Fibroblast of the aortic adventitia (primary cell): ENCODE measurements around the gene COPZ2. TPM values are rescaled to one million over a fixed set of nuclear protein-coding genes. Genes with fewer than 3 reads are reported as not detected.
"Not testable (repeated sequence)": the region's sequence is repeated elsewhere in the genome, so short reads cannot be mapped to it uniquely, and the experiment has no call there.

Experiments used
- DNase-seq: peaks from one replicate; pipeline ENCODE4 v3.0.0-alpha.2; 2010; ENCODE audit warnings: low read depth
- H3K4me3 ChIP-seq: 2 replicates; pipeline ENCODE4 v1.5.1; 2011; ENCODE audit warnings: low read depth, mild to moderate bottlenecking, control low read depth, low read length, moderate library complexity
- total RNA-seq: library from RNA; depleted of rRNA; stranded (reverse); fragments of >200 nt; gene quantifications from 2 replicates; pipeline ENCODE4 v1.2.3, GENCODE V29; 2012; ENCODE audit warnings: low replicate concordance
- TF ChIP-seq, protein P1 (sequence below): IDR thresholded peaks from 2 replicates; pipeline ENCODE4 v1.5.1; 2011; ENCODE audit warnings: mild to moderate bottlenecking, low read length, control low read depth, inconsistent platforms; ENCODE audit not compliant: insufficient read depth

Gene COPZ2
- total RNA-seq, 1 donor: 80.5 TPM

GRCh38 chr17:48045316-48046001, 7.9 kb upstream of the COPZ2 start:
- DNase-seq: no peak
- no peak overlapping the region for H3K4me3 ChIP-seq
- TF ChIP-seq, protein P1, sequence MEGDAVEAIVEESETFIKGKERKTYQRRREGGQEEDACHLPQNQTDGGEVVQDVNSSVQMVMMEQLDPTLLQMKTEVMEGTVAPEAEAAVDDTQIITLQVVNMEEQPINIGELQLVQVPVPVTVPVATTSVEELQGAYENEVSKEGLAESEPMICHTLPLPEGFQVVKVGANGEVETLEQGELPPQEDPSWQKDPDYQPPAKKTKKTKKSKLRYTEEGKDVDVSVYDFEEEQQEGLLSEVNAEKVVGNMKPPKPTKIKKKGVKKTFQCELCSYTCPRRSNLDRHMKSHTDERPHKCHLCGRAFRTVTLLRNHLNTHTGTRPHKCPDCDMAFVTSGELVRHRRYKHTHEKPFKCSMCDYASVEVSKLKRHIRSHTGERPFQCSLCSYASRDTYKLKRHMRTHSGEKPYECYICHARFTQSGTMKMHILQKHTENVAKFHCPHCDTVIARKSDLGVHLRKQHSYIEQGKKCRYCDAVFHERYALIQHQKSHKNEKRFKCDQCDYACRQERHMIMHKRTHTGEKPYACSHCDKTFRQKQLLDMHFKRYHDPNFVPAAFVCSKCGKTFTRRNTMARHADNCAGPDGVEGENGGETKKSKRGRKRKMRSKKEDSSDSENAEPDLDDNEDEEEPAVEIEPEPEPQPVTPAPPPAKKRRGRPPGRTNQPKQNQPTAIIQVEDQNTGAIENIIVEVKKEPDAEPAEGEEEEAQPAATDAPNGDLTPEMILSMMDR: no peak

GRCh38 chr17:48044851-48045250, 7.3 kb upstream of the COPZ2 start:
- H3K4me3 ChIP-seq: no peak overlapping the region
- TF ChIP-seq, protein P1: no peak
- DNase-seq: no peak

GRCh38 chr17:48043176-48043575, 5.6 kb upstream of the COPZ2 start:
- TF ChIP-seq, protein P1: no peak
- DNase-seq: no peak
- no peak overlapping the region for H3K4me3 ChIP-seq

GRCh38 chr17:48038687-48039086, 1.1 kb upstream of the COPZ2 start:
- no peak overlapping the region for H3K4me3 ChIP-seq
- DNase-seq: no peak
- TF ChIP-seq, protein P1: no peak

- DNase-seq: no peak
- H3K4me3 ChIP-seq: peak overlapping the region; percentile 57
- TF ChIP-seq, protein P1: no peak
Measured at GRCh38 chr17:48037838-48038323, 284 bp upstream of the COPZ2 start.

GRCh38 chr17:48036693-48037035, 933 bp downstream of the COPZ2 start:
- TF ChIP-seq, protein P1: no peak
- DNase-seq: no peak
- H3K4me3 ChIP-seq: peak overlapping the region; percentile 74

GRCh38 chr17:48034734-48035133, 2.9 kb downstream of the COPZ2 start:
- H3K4me3 ChIP-seq, DNase-seq: not testable (repeated sequence)
